NAMALWA (cell line): ENCODE data around the gene INO80D.
"Not testable (repeated sequence)": the region's sequence is repeated elsewhere in the genome, so short reads cannot be mapped to it uniquely, and the experiment has no call there.

Experiments used
- DNase-seq: peaks from one replicate; pipeline ENCODE4 v3.0.0-alpha.2; 2015; ENCODE audit warnings: low spot score

Gene INO80D

DNA sequence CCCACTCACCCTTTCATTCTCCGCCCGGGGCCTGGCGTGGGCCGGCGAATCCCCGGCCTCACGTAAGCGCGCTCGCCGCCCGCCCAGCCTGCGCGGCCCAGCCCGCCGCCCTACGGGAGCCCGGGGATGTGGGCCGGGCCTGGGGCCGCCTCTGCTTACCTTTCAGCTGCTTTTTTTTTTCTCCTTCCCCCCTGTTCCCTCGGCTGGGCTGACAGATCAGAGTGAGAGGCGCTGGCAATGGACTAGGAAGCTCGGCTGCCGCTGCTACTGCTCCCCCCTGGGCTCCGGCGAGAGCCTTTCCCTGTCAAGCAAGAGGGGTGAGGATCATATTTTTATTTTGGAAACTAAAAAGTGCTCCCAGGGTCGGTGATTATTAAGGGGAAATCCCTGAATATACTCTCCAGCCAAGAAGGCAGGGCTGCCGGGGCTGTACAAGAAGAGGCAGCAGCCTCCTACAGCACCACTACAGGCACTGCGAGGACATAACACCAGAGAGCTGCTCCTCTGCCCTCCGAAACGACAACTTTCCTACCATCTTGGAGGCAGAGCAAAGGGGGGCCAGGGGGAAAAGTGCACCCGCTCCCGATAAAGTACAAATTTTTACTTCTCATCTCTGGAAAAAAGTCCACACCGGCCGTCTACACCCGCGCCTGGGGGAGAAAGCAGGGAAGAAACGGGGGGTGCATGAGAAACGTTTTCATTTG lies at the start of gene INO80D:
TSS of gene INO80D (minus strand) at position 433 of the 704 bp plus-strand sequence. CDS start 23,158 bp downstream, outside the sequence.
- peak; percentile 92 for DNase-seq

- DNase-seq, result peak; percentile 31
These were observed 41.7 kb upstream of the INO80D start for GRCh38 chr2:206127656-206128055.

DNA sequence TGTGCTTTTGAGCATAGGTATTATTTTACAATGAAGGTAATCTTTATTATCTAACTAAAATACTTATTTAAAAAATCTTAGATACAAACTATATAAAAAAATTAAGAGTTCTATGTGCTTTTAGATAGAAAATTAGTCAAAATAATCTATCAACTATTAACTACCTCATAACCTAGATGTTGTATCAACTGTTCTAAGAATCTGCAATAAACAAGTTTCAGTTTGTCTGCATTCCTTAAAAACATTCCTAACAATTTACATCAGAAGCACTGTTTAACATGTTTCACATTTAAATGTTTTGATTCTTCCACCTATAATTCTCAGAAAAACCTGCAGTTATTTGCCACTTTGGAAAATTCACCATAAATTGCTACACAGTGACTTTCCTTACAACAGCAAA lies 39.9 kb upstream of the INO80D start:
- no peak for DNase-seq

- not testable (repeated sequence) for DNase-seq
These were observed 36.6 kb upstream of the INO80D start for GRCh38 chr2:206122569-206122968.

GRCh38 chr2:206116278-206116677 lies 30.3 kb upstream of the INO80D start:
- no peak for DNase-seq

DNA sequence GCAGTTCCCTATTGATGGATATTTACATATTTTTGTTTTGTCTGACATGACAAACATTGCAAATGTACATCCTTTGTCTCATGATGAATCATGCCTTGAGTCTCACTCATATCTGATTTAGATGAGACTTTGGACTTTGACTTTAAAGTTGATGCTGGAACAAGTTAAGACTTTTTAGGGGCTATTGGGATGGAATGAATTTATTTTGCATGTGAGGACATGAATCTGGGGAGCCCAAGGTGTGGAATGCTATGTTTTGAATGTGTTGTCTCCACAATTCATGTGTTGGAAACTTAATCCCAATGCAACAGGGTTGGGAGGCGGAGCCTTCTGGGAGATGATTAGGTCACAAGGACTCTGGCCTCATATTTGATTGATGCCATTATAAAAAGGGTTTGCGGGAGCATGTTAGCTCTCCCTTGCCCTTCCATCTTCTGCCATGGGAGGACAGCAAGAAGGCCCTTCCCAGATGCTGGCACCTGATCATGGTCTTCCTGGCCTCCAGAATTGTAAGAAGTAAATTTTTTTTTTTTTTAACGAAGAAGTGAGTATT lies 29.1 kb upstream of the INO80D start:
- DNase-seq, result no peak

DNA sequence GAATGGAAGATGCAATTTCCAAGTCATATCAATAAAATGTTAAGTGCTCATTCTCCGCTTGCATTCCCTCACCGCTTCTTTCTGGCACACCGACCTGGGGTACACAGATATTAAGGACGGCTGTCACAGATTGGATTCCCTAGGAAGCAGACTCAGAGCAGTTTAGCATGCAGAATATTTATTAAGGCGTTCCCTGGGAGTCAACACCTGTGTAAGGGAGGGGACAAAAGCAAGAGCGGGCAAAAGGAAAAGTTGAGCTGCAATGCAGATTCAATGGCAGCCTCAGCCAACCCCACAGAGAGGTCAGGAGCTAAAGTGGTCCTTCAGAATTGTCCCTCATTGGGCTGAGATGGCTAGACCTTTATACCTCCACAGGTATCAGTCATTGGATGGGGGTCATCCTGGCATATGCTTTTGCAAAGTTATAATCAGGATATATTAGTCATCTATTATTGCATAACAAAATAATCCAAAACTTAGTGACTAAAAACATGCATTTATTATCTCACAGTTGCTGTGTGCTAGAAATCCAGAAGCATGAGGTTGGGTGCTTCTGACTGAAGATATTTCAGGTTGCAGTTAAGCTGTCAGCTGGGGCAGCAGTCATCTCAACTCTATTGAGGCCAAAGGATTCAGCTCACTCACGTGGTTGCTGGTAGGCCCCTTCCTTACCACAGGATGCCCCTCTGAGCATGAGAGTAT lies 27.0 kb upstream of the INO80D start:
- DNase-seq, result no peak

DNA sequence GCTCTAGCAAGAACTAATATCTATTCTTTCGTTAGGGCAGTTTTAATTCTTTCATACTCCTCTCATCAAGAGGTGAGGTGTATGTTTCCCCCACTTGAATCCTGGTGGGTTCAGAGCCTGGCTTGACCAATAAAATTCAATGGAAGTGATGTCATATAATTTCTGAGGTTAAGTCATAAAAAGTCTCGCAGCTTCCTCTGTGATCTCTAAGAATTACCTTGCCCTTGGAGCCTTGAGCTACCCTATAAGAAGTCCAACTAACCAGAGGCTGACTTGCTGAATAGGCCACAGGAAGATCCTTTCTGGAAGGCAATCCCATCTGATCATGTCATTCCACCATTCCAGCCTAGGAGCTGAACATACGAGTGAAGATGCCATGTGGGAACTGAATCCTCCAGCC lies 26.1 kb upstream of the INO80D start:
- no peak for DNase-seq

DNA sequence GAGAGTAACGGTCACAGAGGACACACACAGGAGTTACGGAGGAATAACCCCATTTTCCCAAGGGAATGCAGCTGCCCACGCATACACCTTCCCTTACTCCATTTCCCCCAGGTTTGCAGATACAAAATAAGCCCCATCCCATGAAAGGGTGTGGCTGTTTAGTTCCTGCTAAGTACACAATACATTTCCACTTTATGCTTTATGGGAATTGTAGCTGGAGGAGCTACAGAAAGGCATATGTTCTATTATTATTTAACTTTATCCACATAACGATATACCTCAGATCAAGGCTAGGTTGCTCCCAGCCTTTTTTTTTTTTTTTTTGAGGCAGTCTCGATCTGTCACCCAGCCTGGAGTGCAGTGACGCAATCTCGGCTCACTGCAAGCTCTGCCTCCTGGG lies 22.7 kb upstream of the INO80D start:
- DNase-seq, result no peak

DNA sequence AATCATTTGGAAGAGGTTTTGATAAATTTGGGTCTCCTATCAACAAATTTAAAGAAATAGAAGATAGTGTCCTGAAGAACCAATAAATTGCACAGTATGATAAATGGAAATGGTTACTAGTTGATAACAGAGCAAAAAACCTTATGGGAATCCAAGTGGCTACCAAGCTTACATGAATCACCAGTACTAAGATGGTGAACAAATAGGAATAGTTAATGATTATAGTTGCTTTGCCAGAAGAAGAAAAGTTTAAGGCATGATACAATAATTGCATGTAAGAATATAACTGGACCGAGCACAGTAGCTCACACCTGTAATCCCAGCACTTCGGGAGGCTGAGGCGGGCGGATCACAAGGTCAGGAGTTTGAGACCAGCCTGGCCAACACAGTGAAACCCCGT lies 19.6 kb upstream of the INO80D start:
- DNase-seq, result no peak

DNA sequence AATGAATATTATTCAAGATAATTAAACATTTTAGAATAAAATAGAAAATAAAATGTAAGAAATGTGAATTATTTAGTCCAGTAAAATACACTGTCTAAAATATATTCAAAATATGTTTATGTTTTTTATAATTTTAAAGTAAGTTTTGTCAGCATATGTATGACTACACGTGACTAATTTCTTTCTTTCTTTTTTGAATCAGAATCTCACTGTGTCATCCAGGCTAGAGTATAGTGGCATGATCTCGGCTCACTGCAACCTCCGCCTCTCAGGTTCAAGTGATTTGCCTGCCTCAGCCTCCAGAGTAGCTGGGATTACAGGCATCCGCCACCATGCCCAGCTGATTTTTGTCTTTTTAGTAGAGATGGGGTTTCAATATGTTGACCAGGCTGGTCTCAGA lies 19.1 kb upstream of the INO80D start:
- no peak for DNase-seq

DNA sequence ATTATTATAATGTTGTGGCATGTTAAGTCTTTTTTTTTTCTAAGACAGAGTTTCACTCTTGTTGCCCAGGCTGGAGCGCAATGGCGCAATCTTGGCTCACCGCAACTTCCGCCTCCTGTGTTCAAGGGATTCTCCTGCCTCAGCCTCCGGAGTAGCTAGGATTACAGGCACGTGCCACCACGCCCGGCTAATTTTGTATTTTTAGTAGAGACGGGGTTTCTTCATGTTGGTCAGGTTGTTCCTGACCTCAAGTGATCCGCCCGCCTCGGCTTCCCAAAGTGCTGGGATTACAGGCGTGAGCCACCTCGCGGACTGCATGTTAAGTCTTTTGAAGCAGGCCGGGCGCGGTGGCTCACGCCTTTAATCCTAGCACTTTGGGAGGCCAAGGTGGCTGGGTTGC lies 12.9 kb upstream of the INO80D start:
- DNase-seq, result not testable (repeated sequence)

GRCh38 chr2:206098471-206098870 lies 12.5 kb upstream of the INO80D start:
- DNase-seq, result no peak

DNA sequence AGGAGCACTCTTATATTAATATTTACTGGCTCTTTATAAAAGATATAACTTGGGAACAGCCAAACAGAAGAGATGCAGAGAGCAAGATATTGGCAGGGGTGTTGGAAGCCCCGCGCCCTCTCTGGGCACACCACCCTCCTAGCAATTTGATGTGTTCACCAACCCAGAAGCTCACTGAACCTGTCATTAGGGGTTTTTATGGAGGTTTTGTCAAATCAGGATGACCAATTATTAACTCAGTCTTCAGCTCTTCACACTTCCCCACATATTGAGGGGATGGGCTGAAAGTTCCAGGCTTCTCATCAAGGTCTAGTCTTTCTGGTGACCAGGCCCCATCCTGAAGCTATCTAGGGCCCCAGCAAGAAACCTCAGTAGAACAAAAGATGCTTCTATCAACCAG lies 10.9 kb upstream of the INO80D start:
- DNase-seq, result no peak

GRCh38 chr2:206095536-206096332 lies 9.8 kb upstream of the INO80D start:
- no peak for DNase-seq

DNA sequence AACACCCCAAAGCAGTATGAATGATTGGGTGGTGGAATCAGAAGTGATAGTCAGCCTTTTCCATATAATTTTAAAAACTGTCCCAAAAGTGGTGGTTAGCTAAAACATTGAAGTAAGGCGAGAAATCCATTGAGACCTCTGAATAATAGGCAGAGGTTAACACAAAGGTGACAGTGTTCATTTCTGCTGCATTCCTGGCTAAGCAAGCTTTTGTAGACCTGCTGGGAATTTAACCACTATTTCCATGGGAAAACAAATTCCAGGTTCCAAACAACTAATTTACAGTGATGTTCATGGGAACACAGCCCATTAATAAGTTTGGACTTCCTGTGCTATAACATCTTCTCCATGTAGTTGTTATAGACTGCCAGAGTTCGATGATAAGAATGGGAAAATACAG lies 6.3 kb upstream of the INO80D start:
- no peak for DNase-seq

GRCh38 chr2:206088248-206088647 lies 2.3 kb upstream of the INO80D start:
- no peak for DNase-seq

DNA sequence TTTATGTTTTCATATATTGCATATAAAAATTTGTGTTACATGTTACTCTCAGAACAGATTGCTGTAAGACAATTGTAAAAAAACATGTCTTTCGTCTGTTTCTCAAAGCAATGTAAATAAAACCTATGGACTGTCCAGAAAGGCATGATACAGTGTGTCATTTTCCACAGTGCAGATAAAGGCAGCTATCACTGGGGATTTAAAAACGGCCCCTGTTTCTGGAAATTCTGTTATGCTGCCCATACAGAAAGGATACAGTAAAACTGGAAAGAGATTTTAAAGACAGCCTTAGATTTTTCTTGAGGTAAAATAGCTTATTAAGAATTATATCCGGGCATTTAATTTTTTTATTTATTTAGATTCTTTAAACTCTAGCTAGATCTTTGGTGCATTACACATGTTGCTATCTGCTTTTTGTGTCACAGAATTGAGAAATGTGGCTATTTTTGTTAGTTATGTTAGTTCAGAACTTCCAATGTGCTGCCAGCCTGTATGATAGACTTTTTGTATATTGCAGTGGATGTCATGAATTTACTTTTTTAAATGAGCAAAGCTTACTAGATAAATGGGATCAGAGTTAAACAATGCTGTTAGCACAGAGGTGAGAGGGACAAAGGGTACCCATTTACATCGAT lies 859 bp upstream of the INO80D start:
- peak; percentile 38 for DNase-seq

- peak; percentile 51 for DNase-seq
These were observed 868 bp downstream of the INO80D start for GRCh38 chr2:206084870-206085741.

DNA sequence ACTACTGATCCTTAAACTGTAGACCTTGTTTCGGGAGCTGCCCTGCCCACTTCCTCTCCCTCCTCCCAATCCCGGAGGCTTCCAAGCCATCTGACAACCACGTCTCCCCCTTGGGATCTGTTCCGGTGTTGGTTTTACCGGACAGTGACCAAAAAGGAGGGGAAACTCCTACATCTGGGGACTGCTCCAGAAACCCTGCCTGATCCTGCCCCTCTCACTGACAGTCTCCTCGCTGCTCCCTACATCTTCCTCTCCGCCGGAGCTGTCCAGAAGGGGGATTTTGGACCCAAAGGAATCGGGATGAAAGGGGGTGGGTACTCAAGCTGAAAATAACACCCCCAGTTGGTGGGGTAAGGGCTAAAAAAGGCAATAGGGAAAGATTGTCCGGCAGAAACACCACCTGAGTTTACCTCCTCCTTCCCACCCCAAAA lies 1.5 kb downstream of the INO80D start:
- peak; percentile 40 for DNase-seq
